ENCODE results near the gene FAM149B1.
A peak's percentile ranks its signal among the peaks of the same experiment; 100 is the strongest.
"Not testable (repeated sequence)": the region's sequence is repeated elsewhere in the genome, so short reads cannot be mapped to it uniquely, and the experiment has no call there.

FAM149B1 gene

DNA sequence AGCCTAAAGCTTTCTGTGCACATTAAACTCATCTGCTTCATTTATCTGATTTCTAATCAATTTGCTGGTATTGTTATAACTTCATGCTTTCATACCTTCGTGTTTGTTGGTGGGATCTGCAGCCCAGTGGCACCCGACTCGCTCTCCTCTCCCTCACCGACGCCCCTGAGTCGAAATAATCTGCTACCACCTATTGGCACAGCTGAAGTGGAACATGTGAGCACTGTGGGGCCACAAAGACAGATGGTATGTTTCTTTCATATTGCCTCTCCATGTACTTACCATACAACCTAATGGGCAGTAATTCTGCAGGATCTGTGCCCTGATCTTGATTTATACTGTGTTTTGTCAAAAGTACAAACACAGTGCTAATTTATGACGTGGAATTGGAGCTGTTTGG lies 66.8 kb downstream of the FAM149B1 start:
- no peak for DNase-seq

DNA sequence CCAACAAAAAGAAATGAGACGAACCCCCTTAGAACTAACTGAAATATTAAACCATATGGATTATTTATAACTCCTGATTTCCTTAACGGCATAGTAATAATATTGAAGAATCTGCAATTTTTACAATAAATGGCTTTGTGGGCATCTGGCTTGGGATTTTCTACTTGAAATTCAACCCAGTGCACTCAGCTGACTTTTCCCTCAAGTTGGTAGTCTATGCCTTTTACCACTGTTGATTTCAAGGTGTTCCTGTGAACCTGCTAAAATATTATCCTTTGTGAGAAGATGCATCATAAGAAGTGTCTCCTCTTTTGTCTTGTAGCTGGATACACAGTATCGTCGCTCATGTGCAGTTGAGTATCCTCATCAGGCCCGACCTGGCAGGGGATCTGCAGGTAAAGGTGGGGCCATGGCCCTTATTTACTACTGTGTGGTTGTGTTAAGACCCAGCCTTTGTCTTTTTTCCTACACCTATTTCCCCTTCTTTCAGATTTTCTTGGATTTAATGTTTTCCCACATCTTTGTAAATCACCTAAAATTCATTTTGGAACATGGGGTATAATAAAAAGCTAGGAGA lies 71.2 kb downstream of the FAM149B1 start:
- no peak for DNase-seq

DNA sequence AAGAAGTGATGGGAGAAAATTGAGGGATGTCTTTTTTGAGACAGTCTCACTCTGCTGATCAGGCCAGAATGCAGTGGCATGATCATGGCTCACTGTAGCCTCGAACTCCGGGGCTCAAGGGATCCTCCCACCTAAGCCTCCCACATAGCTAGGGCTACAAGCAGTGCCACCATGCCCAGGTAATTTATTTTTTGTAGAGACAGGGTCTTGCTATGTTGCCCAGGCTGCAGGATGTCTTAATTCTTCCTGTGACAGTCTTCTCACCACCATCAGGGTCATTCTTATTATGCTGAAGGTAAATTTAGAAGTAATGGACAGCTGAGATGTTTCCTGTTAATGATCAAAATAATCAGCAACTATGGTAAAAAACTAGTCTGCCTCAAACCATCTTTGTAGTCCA lies 72.0 kb downstream of the FAM149B1 start:
- no peak for DNase-seq

DNA sequence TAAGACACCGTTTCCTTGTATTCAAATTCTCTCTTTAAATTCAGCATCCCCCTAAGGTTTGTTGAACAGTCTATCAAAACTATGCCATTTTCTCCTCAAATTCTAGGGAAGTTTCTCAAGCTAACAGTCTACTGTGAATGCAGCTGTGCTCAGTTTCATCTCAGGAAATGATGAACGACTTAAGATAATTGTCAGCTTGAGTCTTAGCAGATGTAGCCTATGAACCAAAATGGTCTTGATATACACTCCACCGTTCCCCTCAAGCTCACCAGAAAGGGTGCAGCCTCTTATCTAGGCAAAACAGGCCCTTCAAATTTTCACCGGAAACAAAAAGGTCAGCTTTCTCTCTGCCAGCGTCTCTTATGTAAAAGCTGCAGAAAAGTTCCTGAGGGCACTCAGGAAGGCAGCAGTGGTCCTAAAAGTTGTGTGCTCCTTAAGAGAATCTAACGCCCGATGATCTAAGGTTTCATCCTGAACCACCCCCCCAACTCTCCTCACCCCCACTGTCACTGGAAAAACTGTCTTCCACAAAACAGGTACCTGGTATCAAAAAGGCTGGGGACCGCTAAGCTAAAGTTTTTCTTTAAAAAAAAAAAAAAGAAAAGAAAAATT lies 77.1 kb downstream of the FAM149B1 start:
- DNase-seq = no peak

- DNase-seq = no peak
These were observed 78.4 kb downstream of the FAM149B1 start for GRCh38 chr10:73246322-73246645.

DNA sequence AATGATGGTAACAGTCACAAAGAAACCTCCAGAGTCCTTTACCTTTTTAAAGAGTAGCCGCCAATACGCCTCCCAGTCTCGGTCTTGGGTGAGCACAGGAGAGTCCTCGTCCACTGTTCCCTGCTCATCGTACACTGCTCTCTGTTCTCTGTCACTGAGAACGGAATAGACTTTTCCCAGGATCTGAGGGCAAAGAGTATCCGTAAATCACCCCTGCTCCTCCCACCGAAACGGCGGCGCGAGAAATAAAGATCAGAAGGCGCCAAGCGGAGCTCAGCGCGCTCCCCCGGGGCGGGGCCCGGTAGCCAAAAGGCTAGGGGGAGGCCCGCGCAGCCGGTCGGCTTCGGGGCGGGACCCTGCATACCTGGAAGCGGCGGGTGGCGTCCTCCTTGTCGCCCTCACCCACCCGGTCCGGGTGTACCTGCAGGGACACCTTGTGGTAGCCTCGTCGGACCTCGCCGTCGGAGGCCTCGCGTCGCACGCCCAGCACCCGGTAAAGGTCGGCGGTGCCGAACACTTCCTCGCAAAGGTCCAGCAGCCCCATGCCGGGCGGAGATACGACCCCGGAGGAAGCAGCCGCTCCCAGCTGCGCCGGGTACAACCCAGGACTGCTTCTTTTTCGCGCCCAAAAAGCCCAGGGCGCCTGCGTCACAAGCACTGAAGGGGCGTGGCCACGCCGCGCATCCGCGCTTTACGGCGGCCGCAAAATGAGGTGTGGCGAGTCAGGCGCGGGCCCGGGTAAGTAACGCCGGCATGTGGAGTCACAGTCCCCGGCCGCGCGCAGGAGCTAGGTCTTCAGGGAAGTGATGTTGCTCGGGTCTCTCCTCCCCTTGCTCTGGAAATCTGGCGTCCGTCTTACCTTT lies 79.0 kb downstream of the FAM149B1 start, which contains the start of gene DNAJC9:
Gene DNAJC9, minus strand, starts transcription at position 610 of the 863 bp plus-strand sequence. Its CDS starts 66 bp downstream, at position 544.
- peak; percentile 78 for DNase-seq

GRCh38 chr10:73247509-73248258 lies 79.8 kb downstream of the FAM149B1 start:
- no peak for DNase-seq

- no peak for DNase-seq
These were observed 80.4 kb downstream of the FAM149B1 start for GRCh38 chr10:73248259-73248724.

DNA sequence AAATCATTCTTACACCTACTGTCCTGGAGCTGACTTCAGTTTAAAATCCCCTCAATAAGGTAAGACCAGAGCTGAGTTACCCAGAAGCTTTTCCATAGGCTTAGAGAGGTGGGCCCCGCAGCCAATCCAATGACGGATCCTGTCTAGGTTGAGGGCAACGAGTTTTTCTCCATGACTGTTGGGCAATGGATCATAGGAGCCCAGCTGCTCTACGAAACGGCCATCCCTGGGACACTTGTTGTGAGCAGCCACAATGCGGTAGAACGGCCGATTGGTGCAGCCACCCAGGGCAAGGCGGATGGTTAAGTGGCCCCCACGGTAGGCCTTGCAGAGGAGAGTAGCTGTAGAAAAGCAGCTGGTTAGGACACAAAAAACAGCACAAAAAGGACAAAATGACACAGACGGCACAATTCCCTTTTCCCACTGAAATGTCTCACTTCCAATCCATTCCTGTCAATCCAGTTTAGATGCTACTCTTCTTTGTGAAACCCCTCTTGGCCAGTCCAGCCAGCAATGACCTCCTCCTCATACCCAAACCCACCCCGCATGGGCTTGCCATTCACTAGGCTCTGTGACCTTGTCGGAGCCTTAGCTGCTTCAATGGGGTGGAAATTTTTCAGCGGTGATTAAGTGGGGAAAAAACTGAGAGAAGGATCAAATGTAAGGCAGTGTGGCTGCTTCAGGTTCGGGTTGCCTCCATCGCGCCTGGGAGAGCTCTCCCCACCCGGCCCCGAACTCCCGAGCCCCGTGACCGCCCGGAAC lies 83.9 kb downstream of the FAM149B1 start:
- no peak for DNase-seq

DNA sequence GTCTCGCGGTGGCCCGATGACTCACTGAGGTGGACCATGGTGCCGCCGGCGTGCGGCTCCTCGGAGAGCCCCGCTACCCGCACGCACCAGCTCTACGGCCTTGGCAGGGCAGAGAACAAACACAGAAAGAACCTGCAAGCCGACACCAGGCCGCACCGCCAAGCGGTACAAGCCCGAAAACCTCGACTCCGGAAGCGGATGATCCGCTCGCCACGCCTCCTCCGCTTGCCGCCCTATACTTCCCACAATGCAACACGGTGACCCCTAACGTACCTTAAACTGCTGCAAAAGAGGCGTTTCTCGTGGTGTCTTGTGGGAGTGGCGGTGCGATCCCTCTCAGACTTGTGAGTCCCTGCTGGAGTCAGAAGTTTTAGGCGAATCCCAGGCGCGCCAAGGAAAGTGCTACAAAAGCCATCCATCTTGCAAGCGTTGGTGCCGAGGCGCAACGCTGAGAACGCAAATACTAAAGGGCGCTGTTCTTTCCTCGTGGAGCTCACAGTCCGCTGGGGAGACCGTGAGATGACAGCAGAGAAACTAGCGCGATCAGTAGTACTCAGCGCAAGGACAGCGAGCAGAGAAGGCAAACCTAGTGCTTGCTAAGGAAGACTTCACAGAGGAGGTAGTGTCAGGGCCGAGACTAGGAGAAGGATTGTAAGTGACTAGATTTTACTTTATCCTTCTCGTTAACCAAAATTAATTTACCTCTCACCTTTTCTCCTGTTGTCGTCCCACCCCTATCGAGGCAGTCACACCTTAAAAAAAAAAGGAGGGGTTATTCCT lies 84.7 kb downstream of the FAM149B1 start, which contains the start of gene MRPS16:
Gene MRPS16, minus strand, starts transcription at position 200 of the 780 bp plus-strand sequence. Its CDS starts 162 bp downstream, at position 38.
- DNase-seq = peak; percentile 59

DNA sequence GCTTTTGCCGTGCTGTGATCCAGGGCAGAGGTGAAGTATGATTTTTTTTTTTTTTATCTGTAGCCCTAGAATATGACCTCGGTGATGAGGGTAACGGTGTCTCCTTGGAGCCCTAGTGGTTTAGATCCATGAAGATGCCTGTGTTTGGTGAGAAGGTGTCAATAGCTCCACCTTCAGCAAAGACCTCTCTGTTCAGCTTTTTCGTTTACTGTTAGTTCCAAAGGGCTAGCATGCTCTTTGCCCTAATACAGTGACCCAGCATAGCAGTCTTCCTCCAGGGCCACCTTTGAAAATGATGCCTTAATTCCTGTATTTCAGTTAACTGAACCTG lies 85.3 kb downstream of the FAM149B1 start:
- no peak for DNase-seq

GRCh38 chr10:73258612-73259011 lies 90.7 kb downstream of the FAM149B1 start:
- DNase-seq = not testable (repeated sequence)

- DNase-seq = no peak
These were observed 93.6 kb downstream of the FAM149B1 start for GRCh38 chr10:73261362-73261995.

GRCh38 chr10:73262105-73262730 lies 94.3 kb downstream of the FAM149B1 start:
- no peak for DNase-seq

DNA sequence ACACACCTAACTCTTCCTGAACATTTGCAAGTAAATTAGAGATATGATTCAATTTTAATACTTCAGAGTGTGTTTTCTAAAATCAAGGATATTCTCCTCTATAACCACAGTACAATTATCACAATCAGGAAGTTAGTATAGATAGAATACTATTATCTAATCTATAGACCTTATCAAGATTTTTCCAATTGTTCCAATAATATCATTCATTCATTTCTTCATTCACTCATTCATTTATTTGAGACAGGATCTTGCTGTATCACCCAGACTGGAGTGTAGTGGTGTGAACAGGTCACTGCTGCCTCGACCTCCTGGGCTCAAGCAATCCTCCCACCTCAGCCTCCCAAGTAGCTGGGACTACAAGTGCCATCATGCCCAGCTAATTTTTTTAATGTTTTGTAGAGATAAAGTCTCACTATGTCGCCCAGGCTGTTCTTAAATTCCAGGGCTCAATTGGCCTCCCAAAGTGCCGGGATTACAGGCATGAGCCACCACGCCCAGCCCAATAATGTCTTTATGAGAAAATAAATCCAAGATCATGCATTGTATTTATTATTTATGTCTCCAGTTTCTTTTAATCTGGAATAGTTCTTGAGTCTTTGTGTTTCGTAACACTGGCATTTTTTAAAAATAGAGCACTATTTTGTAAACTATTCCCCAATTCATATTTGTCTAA lies 95.1 kb downstream of the FAM149B1 start:
- DNase-seq = no peak

DNA sequence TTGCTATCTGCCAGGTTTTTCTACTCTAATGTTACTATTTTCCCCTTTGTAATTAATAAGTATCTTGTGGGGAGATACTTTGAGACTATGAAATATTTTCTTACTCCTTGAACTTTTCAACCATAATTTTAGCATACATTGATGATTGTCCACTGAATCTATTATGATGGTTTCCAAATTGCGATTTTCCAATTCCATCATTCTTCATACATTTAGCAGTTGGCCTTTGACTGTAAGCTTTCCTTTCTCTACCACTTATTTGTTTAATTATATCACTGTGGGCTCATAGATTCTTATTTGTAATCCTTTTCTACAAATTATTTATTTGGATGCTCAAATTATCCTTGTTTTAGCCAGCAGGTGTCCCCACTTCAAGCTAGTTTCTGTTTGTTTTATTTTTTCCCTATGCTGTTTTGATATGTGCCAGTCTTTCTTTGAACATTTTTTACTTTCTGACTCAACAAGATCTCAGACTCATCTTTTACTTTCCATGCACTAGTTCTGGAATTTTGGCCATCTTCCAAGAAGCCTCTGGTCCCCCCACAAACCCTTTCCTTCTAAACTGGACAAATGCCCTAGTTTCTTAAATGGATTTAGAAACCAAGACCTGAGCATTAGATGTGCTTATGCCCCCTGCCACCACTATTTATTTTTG lies 95.9 kb downstream of the FAM149B1 start:
- DNase-seq = no peak

GRCh38 chr10:73264423-73264822 lies 96.5 kb downstream of the FAM149B1 start:
- DNase-seq = no peak

DNA sequence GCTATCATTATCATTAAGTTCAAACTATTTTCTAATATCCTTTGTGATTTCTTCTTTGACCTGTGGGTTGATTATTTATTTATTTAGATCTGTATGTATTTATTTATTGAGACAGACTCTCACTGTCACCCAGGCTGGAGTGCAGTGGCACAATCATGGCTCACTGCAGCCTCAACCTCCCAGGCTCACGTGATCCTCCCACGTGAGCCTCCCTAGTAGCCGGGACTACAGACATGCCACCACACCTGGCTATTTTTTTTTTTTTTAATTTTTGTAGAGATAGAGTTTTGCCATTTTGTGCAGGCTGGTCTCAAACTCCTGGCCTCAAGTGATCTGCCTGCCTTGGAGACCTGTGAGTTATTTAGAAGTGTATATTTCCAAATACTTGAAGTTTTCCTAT lies 113.2 kb downstream of the FAM149B1 start:
- DNase-seq = no peak

DNA sequence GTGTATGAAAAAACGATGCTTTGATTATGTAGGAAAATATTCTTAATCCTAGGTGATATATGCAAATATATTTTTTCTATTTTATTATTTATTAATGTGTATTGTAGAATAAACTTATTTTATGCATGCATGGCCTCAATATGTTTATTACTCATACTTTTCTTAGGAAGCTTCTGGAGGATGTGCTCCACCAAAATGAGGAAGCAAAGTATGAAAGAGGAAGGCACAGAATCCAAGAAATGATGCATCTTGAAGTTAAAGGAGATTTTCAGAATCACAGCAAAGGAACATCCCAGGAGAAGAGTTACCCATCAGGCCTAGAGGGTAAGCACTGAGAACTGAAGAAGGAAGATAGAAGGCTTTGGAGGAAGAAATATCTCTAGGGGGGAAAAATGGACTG lies 119.5 kb downstream of the FAM149B1 start:
- DNase-seq = no peak

Measured in NCI-H2107 (cell line).